NCI-H2227 (cell line): ENCODE results near the gene ACAN.

Experiments used
- DNase-seq: peaks from one replicate; lab custom pipeline; 2025; ENCODE audit not compliant: unreplicated experiment; lab: John Stamatoyannopoulos, UW

Gene ACAN

DNA sequence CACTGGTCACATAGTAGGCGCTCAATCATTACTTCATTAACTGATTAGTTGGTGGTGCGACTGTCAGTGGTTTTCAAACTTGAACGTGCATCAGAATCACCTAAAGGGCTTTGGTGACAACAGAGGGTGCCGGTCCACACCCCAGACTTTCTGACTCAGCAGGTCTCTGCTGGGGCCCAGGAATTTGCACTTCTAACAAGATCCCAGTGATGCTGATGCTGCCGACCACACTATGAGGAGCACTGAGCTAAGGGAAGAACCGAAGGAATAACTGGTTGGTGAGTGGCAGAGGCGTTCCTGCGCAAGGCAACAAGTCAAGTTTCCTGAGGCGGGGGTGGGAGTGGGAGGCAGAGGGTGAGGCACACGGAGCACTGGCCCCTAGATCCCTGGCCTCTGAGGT, 73.3 kb downstream of the ACAN start:
- DNase-seq = no peak

GRCh38 chr15:88877415-88877814, 74.2 kb downstream of the ACAN start:
- no peak for DNase-seq

- no peak for DNase-seq
Measured at GRCh38 chr15:88877906-88878305, 74.7 kb downstream of the ACAN start.

DNA sequence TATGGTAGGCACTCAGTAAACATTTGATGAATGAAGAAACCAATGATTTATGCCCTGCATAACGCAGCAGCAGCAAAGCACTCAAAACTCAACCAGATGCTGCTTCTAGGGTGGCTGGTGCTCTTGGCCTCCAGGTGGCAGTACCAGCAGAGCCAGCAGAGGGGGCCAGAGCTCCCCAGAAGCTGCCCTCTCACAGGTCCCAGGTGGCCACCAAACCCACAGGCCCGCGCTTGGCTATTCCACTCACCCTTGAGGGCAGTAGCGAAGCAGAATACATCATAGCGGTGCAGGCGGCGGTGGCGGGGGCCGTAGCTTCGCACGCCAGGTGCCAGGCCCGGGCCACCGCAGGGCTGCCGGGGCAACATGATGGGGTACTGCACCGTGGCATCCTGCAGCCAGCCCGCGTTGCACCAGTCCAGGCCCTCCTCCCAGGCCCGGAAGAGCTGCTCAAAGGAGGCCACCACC, 75.5 kb downstream of the ACAN start:
- DNase-seq = peak; percentile 8

GRCh38 chr15:88880944-88881740, 77.9 kb downstream of the ACAN start:
- no peak for DNase-seq

DNA sequence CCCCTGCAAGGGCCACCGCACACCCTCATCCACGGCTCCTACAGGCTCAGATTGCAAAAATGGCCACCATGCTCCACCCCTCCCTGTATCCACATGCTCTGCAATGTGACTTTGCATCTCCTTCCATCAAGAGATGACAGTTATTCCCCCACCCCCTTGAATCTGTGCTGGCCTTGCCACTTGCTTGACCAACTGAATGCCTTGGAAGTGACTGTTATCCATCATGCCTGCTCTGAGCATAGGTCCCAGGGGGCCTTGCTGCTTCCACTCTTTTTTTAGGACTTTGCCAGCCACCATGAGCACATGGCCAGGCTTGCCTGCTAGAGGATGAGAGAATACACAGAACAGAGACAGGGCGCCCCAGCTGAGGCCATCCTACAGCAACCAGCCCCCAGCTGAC, 78.5 kb downstream of the ACAN start:
- DNase-seq = no peak

DNA sequence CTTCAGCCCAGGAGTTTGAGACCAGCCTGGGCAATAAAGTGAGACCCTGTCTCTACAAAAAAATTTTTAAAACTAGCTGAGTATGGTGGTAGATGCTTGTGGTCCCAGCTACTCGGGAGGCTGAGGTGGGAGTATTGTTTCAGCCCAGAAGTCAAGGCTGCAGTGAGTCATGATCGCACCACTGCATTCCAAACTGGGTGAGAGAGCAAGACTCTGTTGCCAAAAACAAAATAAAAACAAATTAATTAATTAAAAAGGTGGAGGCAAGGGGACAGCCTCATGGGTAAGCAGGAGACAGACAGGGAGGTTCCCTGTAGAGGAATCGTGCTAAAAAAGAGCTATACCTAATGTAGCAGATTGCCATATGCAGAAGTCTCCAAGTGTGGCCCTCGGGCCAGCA, 79.5 kb downstream of the ACAN start:
- DNase-seq = no peak

DNA sequence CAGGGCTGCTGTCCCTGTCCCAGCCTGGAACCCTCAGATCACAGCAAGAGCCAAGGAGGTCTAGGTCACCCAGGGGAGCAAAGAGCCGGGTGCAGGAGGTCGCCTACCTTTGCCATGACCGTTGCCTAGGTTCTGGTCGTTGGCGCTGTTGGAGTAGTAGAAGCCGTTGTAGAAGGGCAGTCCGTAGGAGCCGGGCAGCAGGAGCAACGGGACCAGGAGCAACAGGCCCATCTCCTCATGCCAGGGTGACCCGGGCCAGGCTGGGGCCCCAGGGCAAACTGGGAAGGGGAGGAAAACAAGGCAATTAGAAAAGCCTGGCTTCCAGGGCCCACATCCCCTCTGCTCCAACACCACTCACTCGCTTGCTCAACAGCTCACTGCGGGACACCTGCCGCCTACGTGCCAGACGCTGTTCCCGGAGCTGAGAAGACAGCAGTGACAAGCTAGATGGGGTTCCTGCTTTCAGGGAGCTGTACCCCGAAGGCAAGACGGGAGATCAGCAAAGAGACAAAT, 83.9 kb downstream of the ACAN start:
- no peak for DNase-seq

DNA sequence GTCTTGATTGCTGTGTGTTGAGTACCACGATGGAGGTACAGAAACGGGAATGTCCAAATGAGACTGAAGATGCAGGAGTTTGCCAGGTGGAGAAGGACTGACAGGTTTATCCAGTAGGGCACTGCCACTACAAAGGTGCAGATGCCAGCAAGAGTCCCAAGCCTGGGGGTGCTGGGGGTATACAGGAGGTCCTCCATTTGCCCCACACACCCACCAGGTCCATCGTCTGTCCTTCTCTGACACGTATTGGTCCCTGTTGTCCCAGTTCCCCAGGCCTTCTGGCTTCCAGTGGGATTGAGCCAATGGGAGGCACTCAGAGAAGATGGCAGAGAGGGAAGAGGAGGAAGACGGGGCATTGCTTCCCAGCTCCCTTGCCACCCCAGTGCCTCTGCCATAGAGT, 85.5 kb downstream of the ACAN start:
- no peak for DNase-seq

GRCh38 chr15:88890495-88890894, 87.3 kb downstream of the ACAN start:
- no peak for DNase-seq

DNA sequence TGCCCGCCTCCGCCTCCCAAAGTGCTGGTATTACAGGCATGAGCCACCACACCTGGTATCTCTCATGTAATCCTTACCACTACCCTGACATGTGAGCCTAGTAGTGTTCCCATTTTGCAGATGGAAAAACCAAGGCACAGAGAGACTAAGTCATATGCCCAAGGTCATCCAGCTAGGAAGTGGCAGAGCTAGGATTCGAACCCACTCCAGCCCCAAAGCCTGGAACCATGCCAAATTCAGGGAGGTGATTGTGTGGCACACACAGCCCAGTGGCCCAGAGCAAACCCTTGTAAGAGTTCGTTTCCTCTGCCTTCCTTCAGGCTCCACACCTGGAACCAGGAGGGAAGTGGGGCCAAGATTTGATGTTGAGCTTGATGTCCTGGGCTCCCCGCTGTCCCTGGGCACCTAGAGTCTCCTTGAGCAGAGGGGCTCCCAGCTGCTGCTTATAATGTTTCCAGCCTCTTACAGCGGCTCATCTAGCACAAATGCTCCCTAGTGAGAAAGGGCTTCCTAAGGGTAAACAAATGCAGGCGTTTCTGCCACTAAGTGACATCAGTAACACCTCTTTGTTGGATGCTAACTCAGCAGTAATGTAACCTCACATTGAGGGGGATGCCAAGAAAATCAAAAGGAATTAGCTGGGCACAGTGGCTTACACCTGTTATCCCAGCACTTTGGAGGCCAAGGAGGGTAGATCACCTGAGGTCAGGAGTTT, 88.5 kb downstream of the ACAN start:
- DNase-seq = no peak

- peak; percentile 63 for DNase-seq
Measured at GRCh38 chr15:88894348-88894818, 91.1 kb downstream of the ACAN start.

DNA sequence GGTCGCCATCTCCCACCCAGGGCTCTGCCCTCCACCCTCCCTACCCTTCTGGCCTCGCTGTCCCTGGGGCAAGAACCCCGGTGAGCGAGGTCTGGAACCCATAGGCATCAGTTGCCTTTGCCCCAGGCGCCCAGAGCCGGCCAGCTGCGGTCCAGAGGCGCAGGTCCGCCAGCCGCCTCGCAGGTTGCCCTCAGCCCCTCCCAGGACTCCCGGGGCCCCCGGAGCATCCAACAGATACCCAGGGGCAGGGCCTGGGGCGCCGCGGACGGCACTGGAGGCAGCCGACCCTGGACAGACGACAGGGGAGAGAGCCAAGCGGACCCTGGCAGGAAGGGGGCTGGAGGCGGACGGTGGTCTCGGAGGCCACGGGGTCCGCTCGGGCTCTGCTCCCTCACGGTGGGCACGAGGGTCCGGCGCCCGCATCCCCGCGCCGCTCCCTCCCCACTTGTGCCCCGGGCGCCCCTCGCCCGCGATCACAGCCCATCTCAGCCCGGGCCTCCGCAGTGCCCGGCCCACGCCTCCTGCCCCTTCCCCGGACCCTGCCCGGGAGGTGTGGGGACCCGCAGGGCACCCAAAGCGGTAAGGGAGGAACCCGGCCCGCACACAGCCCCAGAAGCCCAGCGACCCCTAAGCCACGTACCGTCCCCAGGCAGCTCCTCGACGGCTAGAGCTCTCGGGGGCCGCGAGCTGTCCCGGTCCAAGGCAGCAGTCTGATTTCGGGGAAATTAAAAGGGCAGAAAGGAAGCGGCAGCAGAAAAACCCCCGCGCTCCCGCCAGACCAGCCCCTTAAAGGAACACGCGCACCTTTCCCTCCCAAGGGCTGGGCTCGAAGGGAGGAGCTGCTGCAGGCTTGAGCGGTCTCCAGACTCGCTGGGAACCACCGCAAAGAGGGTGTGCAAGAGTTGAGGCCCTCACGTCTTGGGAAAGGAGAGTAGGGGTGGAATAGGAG, 91.9 kb downstream of the ACAN start, which contains the start of gene HAPLN3:
TSS of gene HAPLN3 (minus strand) at position 726 of the 949 bp plus-strand sequence. CDS start 8,246 bp downstream, outside the sequence.
- peak; percentile 44 for DNase-seq

DNA sequence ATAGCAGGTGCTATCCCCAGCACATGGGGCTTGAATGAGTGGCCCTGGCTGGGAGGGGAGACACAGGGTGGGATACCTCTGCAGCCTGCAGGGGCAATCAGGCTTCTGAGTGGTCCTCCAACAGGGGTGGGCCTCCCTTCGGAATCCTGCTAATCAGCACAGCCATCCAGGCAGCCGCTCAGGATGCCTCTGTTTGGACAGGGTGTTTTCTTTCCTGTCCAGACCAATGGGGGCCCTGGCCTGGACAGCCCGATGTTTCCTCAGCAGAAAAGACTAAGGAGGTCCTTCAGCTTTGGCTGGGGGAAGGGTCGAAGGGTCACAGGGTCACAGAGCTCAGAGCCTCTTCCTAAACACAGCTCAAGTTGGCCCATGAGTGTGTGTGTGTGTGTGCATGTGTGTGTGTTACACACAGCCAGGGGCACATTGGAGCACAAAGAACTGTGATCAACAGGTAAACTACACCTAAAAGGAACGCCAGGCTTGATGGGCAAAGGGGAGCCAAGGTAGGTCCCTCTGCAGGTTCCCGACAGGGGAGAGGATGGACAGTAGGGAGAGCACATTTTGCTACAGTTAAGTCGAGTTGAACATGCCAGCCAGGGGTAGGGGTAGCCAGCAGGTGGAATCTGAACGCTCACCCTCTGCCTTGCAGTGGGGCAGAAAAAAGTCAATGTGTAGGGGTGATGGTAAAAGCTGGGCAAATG, 93.2 kb downstream of the ACAN start:
- no peak for DNase-seq

DNA sequence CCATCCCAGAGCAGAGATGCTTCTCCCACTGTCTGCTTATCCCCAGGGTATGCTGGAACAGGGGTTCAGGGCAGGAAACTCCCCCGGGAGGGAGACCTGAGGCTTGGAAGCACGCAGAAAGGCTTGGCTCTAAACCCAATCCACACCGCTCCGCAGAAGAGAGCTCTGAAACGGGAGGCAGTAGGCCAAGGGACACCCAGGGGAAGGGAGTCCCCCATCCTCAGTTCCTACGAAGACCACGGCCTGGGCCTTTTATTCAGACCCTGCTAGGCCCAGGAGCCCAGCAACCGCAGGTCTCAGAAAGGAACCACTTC, 93.9 kb downstream of the ACAN start:
- DNase-seq = no peak

DNA sequence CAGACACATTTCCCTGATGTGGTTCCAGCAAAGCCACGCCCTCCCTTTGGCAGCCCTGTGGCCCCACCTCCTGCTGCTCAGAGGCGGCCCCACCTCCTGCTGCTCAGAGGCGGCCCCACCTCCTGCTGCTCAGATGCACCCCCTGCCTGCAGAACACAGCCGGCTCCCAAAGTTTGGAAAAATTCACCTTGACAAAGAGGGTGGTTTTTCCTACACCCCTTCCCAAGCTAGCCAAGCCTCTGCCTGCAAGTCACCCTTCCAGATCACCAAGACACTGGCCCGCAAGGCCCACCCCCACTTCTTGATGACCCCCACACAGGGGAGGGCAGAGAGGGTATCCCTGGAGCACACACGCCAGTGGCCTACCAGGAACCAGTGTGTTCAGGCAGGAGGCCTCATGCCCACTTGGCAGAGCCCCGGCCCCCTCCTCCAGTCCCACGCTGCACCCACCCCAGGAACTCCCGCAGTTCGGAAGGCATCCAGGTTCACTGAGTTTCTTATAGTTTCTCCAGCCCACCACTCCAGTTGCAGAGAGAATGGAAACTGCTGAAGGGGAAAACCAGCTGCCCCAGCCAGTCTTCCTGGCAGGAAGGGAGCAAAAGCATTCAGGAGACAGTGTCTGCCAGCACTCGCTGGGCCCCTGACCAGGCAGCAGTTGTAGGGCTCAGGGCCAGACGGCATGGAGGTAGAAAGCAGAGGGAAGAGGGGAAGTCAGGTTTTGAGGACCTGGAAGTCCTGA, 94.4 kb downstream of the ACAN start:
- DNase-seq = peak; percentile 22

GRCh38 chr15:88898736-88899135, 95.5 kb downstream of the ACAN start:
- DNase-seq = no peak

DNA sequence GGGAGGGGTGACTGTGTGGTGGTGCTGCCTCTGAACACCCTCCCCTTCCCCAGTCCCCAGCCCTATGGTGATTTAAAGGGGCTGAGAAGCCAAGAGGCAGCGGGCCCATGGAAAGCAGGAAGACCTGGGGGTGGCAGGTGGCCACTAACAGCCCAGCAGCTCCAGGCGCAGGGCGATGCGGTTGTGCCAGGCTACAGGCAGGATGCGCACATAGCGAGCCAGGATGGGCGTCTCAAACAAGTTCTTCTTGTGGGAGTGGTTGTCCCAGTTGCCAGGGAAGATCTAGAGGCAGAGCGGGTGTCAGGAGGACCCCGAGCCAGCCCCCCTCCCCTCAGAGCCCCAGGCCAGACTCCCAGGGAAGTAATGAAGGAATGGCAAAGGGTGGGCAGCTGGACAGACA, 96.0 kb downstream of the ACAN start:
- DNase-seq = no peak

DNA sequence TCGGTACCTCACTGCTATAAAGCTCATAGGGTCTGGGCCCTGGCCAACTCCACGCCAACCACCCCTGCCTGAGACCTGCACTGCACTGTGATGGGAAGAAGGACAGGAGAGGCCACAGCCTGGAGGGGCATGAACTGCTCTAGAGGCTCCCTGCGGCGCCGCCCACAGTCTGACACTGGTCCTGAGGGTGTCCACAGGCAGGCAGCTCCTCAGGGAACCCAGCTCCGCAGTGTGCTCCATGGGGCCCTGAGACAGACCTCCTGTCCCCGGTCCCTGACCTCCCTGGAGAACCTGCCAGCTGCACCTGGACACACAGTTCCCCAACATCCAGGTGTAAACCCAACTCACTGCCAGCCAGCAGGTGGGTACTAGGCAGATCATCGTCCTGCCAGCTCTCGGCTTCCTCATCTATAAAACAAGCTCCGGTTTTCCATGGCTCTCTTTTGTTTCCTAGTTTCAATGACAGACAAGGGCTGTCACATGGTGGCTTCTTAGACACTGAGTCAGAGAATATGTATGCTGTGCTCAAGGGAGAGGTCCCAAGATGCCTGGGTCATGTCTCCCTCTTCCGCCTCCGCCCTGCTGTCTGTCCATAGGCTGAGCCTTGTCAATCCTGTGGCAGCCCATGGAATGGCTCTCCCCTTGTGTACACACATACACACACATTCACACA, 97.2 kb downstream of the ACAN start:
- DNase-seq = no peak
